22Rv1 (cell line): Measurements from ENCODE around the gene KRT86.

Experiments
- CTCF ChIP-seq: fragments of 450-650 bp; IDR thresholded peaks from 2 replicates; pipeline ENCODE4 v1.5.1; 2017; ENCODE audit warnings: mild to moderate bottlenecking
- ZFX ChIP-seq: fragments of 450-650 bp; IDR thresholded peaks from 2 replicates; pipeline ENCODE4 v1.6.1; 2017; ENCODE audit warnings: antibody characterized with exemption, borderline replicate concordance

GRCh38 chr12:52285172-52285745, 10.8 kb downstream of the KRT86 start:
- TF ChIP-seq CTCF (no peak), ZFX (no peak)
